ENCODE measurements around the gene FAM120A. TPM values are rescaled to one million over a fixed set of nuclear protein-coding genes. Genes with fewer than 3 reads are reported as not detected.
A peak's percentile ranks its signal among the peaks of the same experiment; 100 is the strongest.

The FAM120A gene
- total and polyA plus RNA-seq, 2 of the 13 experiments (the other 11 are each of a cell fraction or from before 2014, with no cell fraction given) = 41.3 to 44.4 TPM

- TF ChIP-seq E2F2 (CRISPR knock-in tag; IDR thresholded peaks at IDR 0.05; ENCODE audit: borderline replicate concordance) = no peak
- TF ChIP-seq ARID4A (CRISPR knock-in tag; IDR thresholded peaks at IDR 0.05; ENCODE audit: borderline replicate concordance) = peak; percentile 73
- no peak for TF ChIP-seq TBL1XR1 (IDR thresholded peaks at IDR 0.05; ENCODE audit: borderline replicate concordance, low read length, partially characterized antibody)
- TF ChIP-seq YEATS4 (CRISPR knock-in tag; IDR thresholded peaks at IDR 0.05; ENCODE audit: borderline replicate concordance) = peak; percentile 78
- no peak for TF ChIP-seq PCBP2 (optimal IDR thresholded peaks at IDR 0.05; ENCODE audit: low read depth, low read length, poor library complexity, severe bottlenecking)
- TF ChIP-seq ASH2L (IDR thresholded peaks at IDR 0.05; ENCODE audit: insufficient read length, low read depth, low read length) = peak; percentile 65
- no peak for TF ChIP-seq NFE2L2 (IDR thresholded peaks at IDR 0.05; ENCODE audit: low read length)
- TF ChIP-seq ZSCAN20 (CRISPR knock-in tag; IDR thresholded peaks at IDR 0.05; ENCODE audit: borderline replicate concordance) = 0 out of 2 replicates have a peak, but pooled peaks have one; percentile 62
- peak; percentile 16; the same call in 1 of the 2 replicates for TF ChIP-seq SP2 (CRISPR knock-in tag; IDR thresholded peaks at IDR 0.05)
- TF ChIP-seq PRMT3 (CRISPR knock-in tag; IDR thresholded peaks at IDR 0.05; ENCODE audit: borderline replicate concordance, low read depth) = 0 out of 2 replicates have a peak, but pooled peaks have one; percentile 35
- TF ChIP-seq ZNF367 (CRISPR knock-in tag; IDR thresholded peaks at IDR 0.05; ENCODE audit: borderline replicate concordance) = 0 out of 2 replicates have a peak, but pooled peaks have one; percentile 50
- TF ChIP-seq GPN1 (CRISPR knock-in tag; IDR thresholded peaks at IDR 0.05; ENCODE audit: borderline replicate concordance) = no peak
- peak; percentile 69 for TF ChIP-seq SKI (IDR thresholded peaks at IDR 0.05; ENCODE audit: partially characterized antibody)
- peak; percentile 48 for TF ChIP-seq U2AF1 (optimal IDR thresholded peaks at IDR 0.05; ENCODE audit: low read depth, low read length)
- no peak for TF ChIP-seq ZSCAN9 (CRISPR knock-in tag; IDR thresholded peaks at IDR 0.05; ENCODE audit: borderline replicate concordance)
- no peak for TF ChIP-seq ZNF207 (IDR thresholded peaks at IDR 0.05; ENCODE audit: borderline replicate concordance)
- TF ChIP-seq ZMYM2 (CRISPR knock-in tag; IDR thresholded peaks at IDR 0.05) = no peak
- TF ChIP-seq ZNF430 (CRISPR knock-in tag; IDR thresholded peaks at IDR 0.05) = no peak
- peak; percentile 63; the same call in 1 of the 2 replicates for TF ChIP-seq ZNF292 (CRISPR knock-in tag; IDR thresholded peaks at IDR 0.05; ENCODE audit: borderline replicate concordance, low read depth)
- peak; percentile 73; the same call in 1 of the 2 replicates for TF ChIP-seq ZNF790 (CRISPR knock-in tag; IDR thresholded peaks at IDR 0.05; ENCODE audit: borderline replicate concordance)
- no peak for TF ChIP-seq NCOA1 (CRISPR knock-in tag; IDR thresholded peaks at IDR 0.05)
- TF ChIP-seq TAF1 (CRISPR knock-in tag; IDR thresholded peaks at IDR 0.05) = peak; percentile 77
- no peak for TF ChIP-seq HMGA1 (CRISPR knock-in tag; conservative IDR thresholded peaks at IDR 0.05)
Observed at GRCh38 chr9:93450945-93451815, at the start of gene FAM120A (continued).

Measured in HepG2 (cell line).